HG03280 (cell line): ENCODE results near the gene ZSCAN5A.
A peak's percentile ranks its signal among the peaks of the same experiment; 100 is the strongest.
"Not testable (repeated sequence)": the region's sequence is repeated elsewhere in the genome, so short reads cannot be mapped to it uniquely, and the experiment has no call there.

Experiments used
- ATAC-seq: cut with Tn5 transposase; IDR thresholded peaks from one replicate; pipeline ENCODE4 v1.9.1; 2021; ENCODE audit warnings: mild to moderate bottlenecking, moderate library complexity; ENCODE audit not compliant: unreplicated experiment

The ZSCAN5A gene

DNA sequence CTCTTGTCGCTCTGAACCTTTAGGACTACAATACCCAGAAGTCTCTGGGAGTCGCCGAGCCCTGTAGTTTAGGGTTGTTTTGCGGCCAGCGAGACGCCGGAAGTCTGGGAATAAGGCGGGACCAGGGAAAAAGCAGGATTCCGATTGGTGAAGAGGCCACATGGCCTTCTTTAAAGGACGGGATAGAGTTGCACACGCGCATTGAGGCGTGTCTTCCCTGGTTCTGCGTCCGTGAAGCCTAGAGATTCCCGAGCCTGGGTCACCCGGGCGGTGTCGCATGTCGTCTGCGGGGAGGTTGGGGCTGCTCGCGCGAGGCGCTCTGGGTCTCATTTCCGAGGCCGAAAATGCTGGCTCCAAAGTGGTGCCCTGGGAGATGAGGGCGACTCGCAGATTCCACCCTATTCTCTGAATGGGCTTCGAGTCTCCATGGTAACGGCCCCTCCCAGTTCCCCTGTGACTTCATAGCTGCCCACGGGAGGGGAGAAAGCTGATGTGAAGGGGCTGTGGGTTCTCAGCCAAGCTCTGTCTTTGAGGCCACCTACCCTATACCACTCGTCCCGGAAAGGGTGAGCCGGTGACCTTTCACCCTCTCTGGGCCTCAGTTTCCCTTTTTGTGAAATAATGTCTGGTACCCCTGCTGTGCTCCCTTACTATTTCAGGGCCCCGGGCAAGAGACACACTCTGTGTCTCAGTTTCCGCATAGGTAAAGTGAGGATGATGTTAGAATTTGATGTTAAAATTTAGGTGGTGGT lies 614 bp upstream of the ZSCAN5A start:
- peak; percentile 79 for ATAC-seq

DNA sequence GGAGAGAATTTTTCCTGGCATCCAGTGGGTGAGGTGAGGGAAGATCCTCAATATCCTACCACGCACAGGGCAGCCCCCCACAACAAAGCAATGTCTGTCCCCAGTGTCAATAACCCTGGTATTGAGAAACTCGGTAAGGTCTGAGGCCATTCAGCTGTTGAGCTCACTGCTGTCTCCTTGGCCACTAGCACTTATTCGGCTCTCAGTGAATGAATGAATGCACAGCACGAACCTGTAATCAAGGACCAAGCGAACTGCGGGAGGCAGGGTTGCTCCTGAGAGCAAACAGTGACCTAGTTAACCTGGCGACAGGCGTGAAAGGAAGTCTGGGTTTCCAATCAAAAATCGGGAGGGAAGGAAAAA lies 640 bp downstream of the ZSCAN5A start:
- ATAC-seq = no peak

DNA sequence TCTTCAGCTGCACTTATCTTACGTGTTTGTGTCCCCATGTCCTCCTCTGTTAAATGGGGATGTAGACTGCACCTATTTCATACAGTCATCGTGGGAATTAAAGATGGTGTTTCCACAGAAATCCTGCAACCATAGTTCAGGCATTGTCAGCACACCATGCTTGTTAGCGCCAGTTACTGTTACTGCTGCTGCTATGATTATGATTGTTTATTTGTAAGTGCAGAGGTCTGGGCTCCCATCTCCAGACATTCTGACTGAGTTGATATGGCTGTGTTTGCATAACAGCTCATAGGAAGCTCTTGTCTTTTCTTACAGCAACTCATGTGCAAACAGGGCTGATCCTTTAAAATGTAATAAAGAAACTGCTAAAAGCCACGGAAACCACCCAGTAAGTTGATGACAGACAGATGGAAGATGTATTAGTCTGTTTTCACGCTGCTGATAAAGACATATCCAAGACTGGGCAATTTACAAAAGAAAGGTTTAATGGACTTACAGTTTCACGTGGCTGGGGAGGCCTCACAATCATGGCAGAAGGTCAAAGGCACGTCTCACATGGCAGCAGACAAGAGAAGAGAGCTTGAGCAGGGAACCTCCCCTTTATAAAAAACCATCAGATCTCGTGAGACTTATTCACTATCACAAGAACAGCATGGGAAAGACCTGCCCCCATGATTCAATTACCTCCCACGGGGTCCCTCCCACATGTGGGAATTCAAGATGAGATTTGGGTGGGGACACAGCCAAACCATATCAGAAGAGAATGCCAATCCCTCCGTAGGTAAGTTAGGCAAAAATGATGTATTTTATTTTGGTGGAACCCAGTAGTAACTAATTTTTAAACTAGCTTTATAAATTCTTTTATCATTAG lies 1.6 kb downstream of the ZSCAN5A start:
- no peak for ATAC-seq

DNA sequence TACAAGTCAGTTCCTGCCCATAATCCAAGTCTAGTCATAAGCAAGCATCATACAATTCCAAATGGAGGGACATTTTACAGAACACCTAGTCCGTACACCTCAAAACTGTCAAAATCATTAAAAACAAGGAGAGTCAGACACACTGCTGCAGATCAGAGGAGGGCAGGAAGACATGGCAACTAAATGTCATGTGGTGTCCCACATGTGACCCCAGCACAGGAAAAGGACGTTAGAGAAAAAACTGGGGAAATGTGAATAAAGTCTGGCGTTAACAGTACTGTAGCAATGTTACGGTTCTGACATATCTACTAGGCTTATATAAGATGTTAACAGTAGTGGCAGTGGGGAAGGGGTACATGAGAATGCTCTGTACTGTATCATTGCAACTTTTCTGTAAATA lies 2.3 kb downstream of the ZSCAN5A start:
- no peak for ATAC-seq

DNA sequence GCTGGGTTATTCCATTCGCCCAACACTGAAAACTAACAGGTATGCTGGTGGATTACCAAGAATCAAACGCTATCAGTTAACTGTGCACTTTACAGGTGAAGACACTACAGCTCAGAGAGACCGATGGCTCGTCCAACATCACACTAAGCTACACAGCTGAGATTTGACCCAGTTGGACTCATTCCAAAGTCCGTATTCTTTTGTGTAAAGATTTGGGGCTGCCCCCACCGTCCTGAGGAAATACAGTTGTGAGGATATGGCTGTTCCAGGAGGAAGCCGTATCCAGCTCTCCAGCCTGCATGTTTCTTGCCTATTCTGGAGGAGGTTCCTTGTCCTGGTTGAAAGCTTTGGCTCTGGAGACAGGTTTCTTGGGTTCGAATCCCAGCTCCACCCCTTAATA lies 4.2 kb downstream of the ZSCAN5A start:
- no peak for ATAC-seq

DNA sequence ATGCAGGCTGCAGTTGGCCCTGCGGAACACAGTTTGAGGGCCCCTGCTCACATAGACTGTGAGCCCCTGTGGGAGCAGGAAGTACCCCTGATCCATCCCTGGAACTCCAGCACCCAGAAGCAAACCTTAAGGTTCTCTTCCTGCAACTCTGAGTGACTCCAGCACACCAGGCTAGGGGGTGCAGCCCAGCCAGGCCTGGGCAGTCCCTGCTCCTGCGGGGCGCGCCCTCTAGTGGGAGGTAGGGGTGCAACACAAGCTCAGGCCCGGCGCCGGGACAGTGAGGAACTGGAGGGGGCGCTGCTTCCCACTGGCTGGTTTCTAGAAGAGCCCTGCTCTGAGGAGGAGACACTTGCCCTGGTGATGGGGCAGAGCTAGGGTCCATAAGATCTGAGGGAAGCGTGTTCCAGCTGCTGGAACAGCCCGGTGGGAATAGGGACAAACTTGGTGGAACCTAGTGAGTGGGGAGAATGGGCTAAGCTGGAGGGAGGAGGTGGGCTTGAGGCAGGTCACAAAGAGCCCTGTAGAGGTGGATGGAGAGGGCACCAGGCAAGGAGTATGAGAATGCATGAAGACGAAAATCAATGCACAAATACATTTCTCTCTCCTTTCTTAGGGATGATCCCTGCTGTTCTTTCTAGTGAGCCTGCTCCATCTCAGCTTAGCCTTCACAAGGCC lies 5.0 kb downstream of the ZSCAN5A start:
- ATAC-seq = peak; percentile 47

DNA sequence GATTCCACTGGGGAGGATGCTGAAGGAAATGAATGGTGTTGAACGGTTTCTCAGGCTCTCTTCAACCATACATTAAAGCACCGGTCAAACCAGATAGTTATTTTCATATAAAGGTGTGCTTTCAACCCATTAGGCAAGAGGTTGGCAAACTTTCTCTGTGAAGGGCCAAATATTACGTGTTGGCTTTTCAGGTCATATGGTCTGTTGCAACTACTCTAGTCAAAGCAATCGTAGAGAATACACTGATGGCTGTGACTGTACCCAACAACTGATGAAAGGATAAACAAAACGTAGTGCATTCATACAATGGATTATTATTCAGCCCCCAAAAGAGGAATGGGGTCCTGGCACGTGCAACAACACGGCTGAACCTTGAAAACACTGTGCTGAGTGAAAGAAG lies 5.8 kb downstream of the ZSCAN5A start:
- no peak for ATAC-seq

DNA sequence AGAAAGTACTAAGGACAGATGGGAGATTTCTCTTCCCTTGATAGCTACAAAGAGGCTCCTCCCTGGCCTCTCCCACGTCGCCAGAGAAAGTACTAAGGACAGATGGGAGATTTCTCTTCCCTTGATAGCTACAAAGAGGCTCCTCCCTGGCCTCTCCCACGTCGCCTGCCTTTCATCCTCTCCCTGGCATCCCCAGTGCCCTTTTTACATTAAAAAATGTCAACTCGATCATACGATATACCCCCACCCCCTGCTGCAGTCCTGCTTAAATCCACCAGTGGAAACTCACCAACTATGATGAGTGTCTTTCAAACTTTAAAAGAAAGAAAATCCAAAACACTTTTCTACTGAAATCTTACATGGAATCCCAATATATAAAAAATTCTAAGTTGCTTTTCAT lies 7.6 kb downstream of the ZSCAN5A start:
- ATAC-seq = not testable (repeated sequence)

DNA sequence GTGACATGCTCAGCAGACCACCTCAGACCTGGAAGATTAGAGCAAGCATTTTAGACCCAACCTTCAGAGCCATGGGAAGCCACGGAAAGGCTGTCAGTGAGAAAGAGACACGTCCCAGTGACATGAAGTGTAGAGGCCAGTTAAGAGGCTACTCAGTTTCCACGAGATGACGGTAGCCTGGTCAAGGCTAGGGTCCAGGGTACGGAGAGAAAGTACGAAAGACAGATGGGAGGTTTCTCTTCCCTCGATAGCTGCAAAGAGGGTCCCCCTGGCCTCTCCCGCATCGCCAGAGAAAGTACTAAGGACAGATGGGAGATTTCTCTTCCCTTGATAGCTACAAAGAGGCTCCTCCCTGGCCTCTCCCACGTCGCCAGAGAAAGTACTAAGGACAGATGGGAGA lies 8.6 kb downstream of the ZSCAN5A start:
- ATAC-seq = no peak

DNA sequence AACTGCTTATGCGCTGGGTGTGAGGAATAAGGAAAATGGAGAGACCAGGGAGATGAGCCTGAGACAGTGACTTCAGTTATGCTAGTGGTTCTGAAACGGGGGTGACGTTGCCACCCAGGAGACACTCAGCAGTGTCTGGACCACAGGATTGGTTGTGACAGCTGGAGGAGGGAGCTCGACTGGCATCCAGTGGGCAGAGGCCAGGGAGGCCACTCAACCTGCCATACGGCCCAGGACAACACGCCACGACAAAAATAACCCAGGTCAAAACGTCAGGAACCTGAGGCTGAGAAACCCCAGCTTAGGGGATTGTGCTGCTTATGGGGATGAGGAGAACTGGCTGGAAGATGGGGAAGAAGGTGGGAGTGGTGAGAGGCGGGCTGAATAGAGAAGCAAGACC lies 10.4 kb downstream of the ZSCAN5A start:
- no peak for ATAC-seq

DNA sequence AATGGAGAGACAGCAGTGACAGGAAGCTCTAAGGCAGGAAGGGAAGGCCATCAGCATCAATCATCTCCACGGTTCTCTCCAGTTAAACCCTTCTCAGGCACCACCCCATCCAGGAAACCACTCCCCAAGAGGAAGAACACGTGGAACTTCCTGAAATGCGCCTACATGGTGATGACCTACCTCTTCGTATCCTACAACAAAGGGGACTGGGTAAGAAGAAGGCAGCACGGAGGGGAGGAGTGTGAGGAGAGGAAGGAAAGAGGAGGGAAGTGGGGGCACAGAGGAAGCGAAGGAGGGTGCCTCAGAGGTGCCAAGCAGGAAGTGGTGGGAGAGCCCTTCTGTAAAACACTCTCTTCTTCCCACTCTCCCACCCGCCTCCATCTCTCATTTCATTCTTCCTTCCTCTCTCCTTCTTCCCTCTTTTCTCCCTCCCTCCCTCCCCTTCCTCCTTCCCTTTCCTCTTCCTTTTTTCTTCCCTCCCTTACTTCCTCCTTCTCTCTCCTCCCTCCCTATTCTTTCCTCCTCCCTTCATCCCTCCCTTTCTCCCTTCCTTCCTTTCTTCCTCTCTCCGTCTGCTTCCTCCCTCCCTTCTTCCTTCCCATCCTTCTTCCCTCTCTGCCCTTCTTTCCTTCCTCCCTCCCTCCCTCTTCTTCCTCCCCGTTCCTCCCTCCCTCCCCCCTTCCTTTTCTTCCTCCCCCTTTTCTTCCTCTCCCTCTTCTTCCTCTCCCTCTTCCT lies 12.6 kb downstream of the ZSCAN5A start:
- ATAC-seq = no peak

DNA sequence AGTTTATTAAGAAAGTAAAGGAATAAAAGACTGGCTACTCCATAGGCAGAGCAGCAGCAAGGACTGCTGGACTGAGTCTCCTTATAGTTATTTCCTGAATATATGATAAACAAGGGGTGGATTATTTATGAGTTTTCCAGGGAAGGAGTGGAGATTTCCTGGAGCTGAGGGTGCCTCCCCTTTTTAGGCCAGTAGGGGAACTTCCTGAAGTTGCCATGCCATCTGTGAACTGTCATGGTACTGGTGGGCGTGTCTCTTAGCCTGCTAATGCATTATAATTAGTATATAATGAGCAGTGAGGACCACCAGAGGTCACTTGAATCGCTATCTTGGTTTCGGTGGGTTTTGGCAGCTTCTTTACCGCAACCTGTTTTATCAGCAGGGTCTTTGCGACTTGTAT lies 13.5 kb downstream of the ZSCAN5A start:
- ATAC-seq = no peak

DNA sequence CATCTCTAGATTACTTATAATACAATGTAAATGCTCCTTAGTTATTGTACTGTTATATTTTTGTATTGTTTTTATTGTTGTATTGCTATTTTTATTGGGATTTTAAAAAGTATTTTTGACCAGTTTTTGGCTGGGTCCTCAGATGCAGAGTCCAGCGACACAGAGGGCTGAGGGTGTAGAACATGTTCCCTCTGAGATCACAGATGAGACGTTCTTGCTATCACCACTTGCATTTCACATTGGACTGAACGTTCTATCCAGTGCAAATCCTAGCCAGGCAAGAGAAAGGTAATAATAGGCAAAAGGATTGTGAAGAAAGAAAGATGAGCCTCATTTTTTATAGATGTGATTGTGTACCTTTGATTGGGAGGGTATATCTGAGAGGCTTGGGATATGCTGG lies 15.0 kb downstream of the ZSCAN5A start:
- ATAC-seq = no peak

DNA sequence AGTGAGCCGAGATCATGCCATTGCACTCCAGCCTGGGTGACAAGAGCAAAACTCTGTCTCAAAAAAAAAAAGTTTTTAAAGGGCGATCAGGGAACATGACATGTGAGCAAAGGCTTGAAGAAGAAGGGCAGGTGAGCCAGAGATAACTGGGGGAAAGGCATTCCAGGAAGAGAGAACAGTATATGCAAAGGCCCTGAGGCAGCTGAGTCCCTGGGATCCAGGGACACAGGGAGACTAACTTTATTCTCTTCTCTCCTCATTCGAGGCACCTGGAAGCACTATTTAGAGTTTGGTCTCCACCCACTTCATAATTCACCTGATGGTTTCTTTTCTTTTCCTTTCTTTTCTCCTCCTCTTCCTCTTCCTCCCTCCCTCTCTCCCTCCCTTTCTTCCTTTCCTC lies 17.6 kb downstream of the ZSCAN5A start:
- no peak for ATAC-seq

DNA sequence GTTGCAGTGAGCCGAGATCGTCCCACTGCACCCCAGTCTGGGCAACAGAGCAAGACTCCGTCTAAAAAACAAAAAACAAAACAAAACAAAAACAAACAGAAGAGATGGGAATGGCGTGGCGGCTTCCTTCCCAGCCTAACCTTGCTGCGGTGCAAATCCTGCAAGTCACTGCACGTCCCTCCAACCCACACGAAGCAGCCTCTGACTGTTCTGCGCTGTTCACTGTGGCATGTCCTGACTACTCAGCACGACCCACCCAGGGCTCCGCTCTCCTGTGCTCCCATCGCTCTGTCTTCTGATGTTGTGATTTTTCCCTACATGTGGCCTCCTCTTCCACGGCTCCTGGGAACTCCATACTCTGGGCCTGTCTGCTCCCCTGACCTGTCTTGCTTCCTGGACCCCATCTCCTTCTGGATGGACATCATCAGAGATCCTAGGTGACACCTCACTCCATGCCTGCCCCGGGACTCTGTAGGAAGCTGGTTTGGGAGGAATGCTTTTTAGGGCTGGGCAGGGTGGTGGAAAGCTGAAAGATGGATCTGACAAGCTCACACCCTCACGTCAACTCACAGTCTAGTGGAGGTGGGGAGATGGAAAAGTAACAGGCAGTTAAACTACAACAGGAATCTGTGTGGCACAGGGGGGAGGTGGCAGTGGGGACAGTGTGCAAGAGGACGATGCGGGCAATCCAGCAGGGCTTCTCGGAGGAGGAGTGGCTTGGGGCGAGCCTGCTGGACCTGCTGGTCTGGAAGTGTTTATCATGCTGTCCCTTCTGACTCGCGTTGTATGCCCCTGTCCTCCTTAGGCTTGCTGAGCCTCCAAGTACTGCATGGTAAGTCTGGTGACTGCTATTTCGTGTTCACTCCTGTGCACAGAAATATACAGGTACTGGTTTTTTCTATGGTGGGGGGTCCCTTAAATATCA lies 18.8 kb downstream of the ZSCAN5A start:
- no peak for ATAC-seq

DNA sequence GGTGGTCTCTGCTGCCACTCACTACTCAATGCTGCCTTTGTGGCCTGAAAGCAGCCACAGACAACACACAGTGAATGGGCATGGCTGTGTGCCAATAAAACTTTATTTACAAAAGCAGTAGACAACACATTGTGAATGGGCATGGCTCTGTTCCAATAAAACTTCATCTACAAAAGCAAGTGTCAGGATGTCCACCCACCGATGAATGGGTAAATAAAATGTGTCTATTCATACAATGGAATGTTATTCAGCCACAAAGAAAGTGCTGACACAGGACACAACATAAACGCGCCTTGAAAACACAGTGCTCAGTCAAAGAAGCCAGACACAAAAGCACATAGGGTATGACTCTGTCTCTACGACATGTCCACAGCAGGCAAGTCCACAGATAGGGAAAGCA lies 20.1 kb downstream of the ZSCAN5A start:
- ATAC-seq = no peak

DNA sequence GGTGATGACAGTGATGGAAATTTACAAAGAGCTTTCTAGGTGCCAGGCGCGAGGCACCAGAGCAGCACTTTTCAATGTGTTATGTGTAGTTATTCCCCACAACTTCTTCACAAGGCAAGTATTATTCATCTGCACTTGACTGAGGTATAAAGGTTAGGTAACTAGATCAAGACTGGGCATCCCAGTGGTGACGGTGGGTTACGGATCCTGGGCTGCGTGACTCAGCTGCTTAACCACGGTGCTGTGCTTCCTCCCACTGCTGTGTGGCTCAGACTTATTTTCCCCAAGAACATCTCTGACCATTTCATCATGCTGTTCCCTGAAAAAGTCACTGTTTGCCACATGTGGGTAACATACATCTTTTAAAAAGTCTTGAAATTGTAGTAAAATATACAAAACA lies 22.8 kb downstream of the ZSCAN5A start:
- no peak for ATAC-seq

DNA sequence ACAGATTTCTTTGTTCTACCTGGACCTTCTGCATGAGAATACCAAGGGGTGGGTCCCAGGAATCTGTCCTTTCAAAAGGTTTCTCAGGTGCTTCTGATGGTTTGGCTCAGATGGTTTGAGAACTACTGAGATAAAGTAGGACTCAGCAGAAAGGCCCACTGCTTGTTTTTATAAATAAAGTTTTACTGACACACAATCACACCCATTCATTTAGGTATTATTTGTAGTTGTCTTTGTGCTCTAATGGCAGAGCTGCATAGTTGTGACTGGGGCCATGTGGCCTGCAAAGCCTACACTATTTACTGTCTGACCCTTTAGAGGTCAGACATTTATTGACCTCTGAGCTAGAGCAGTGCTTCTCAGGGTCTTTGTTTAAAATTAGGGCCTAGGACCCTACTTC lies 24.5 kb downstream of the ZSCAN5A start:
- ATAC-seq = no peak

DNA sequence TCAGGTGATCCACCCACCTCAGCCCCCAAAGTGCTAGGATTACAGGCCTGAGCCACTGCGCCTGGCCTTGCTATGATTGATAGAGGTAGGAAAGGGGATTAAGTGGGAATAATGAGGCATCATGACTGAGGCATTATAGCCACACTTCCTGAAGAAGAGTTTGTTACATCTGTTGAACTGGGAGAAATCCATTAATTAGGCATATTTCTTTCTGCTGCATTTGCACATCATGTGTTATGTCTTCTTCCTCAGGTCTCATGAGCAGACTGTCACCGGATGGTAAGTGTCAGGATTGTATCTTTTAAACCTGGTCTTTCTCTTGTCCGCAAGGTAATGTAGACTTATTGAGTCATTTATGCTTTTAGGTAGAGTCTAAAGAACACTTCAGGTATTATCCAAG lies 29.9 kb downstream of the ZSCAN5A start:
- ATAC-seq = no peak

DNA sequence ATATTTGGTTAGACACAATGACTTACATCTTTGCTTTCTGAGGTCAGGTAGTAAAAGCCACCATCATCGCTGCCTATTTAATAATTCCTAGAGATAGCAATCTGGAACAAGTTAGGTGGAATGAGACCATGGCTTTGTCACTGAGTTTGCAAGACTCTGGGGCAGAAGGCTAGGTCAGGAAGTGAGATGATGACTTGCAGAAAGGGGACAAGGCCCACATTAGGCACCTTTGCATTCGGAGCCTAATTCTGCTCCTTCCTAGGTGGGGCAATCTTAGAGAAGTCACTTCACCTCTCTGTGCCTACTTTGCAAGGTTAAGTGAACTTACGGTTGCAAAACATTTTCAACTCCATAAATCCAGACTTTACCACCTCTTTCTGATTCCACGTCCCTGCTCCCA lies 31.8 kb downstream of the ZSCAN5A start:
- ATAC-seq = no peak
